PC-3 (cell line): Measurements from ENCODE around the gene TCF12. TPM values are rescaled to one million over a fixed set of nuclear protein-coding genes. Genes with fewer than 3 reads are reported as not detected.

Experiments
- ATAC-seq: fragments of 200-7000 bp; cut with Tn5 transposase; 2 replicates; pipeline ENCODE4 v1.9.1; 2020; ENCODE audit warnings: mild to moderate bottlenecking, moderate library complexity
- BruUV-seq: library from RNA; stranded (reverse); fragments of 400-500 nt; replicated peaks from 2 replicates; lab custom pipeline; 2021; lab: Mats Ljungman, UMichigan
- CTCF ChIA-PET: fragments of 300-600 bp; sonication (Branson Sonifier 250); formaldehyde crosslinking; loops from one replicate; lab custom pipeline; 2022; ENCODE audit warnings: antibody characterized with exemption; lab: Charles Lee
- POLR2A ChIA-PET: fragments of 300-600 bp; sonication (Branson Sonifier 250); formaldehyde crosslinking; loops from one replicate; lab custom pipeline; 2022; ENCODE audit warnings: antibody characterized with exemption; ENCODE audit not compliant: unreplicated experiment; lab: Charles Lee
- DNase-seq: peaks from one replicate; pipeline ENCODE4 v3.0.0-alpha.2; 2015
- H2AFZ ChIP-seq: fragments of 300-600 bp; sonication (generic); 2 replicates; pipeline ENCODE4 v1.6.0; 2016; ENCODE audit warnings: antibody characterized with exemption, low read length
- H3F3A ChIP-seq: fragments of 300-600 bp; sonication (generic); one replicate; pipeline ENCODE4 v1.6.0; 2017; ENCODE audit warnings: antibody characterized with exemption, low read length, control low read depth, mild to moderate bottlenecking; ENCODE audit not compliant: unreplicated experiment
- H3K27ac ChIP-seq: fragments of 300-600 bp; sonication (generic); 2 replicates; pipeline ENCODE4 v1.5.1; 2016; ENCODE audit warnings: mild to moderate bottlenecking, low read length
- H3K27me3 ChIP-seq: fragments of 300-600 bp; sonication (generic); 2 replicates; pipeline ENCODE4 v1.6.1; 2016; ENCODE audit warnings: low read length, mixed read lengths
- H3K36me3 ChIP-seq: fragments of 300-600 bp; sonication (generic); 2 replicates; pipeline ENCODE4 v1.6.1; 2016; ENCODE audit warnings: low read depth, mixed run types, low read length, mixed read lengths
- H3K4me1 ChIP-seq: fragments of 300-600 bp; sonication (generic); 2 replicates; pipeline ENCODE4 v1.5.1; 2016; ENCODE audit warnings: low read length; ENCODE audit not compliant: insufficient read depth
- H3K4me2 ChIP-seq: fragments of 300-600 bp; sonication (generic); 2 replicates; pipeline ENCODE4 v1.6.0; 2016; ENCODE audit warnings: low read length
- H3K4me3 ChIP-seq: fragments of 300-600 bp; sonication (generic); 2 replicates; pipeline ENCODE4 v1.5.1; 2016; ENCODE audit warnings: mild to moderate bottlenecking, low read length, mixed read lengths
- H3K79me2 ChIP-seq: fragments of 300-600 bp; sonication (generic); 2 replicates; pipeline ENCODE4 v1.6.1; 2017; ENCODE audit warnings: low read length, mixed read lengths
- H3K9ac ChIP-seq: fragments of 300-600 bp; sonication (generic); 2 replicates; pipeline ENCODE4 v1.6.0; 2016; ENCODE audit warnings: mild to moderate bottlenecking, low read length
- H3K9me2 ChIP-seq: fragments of 300-600 bp; sonication (generic); replicated peaks from 2 replicates; pipeline ENCODE4 v1.6.1; 2016; ENCODE audit warnings: mixed run types, low read length, mixed read lengths
- H3K9me3 ChIP-seq: fragments of 300-600 bp; sonication (generic); 2 replicates; pipeline ENCODE4 v1.6.1; 2016; ENCODE audit warnings: low read length, mixed read lengths
- H4K20me1 ChIP-seq: fragments of 300-600 bp; sonication (generic); 2 replicates; pipeline ENCODE4 v1.6.1; 2016; ENCODE audit warnings: low read length, mixed read lengths
- EZH2 ChIP-seq: fragments of 300-600 bp; sonication (generic); IDR thresholded peaks from one replicate; pipeline ENCODE4 v1.6.1; 2017; ENCODE audit warnings: antibody characterized with exemption, mild to moderate bottlenecking, low read length; ENCODE audit not compliant: unreplicated experiment
- EZH2phosphoT487 ChIP-seq: fragments of 300-600 bp; sonication (generic); IDR thresholded peaks from 2 replicates; pipeline ENCODE4 v1.6.1; 2018; ENCODE audit warnings: mild to moderate bottlenecking, antibody characterized with exemption, low read length, borderline replicate concordance
- intact Hi-C: fragments of 100-400 bp; cut with micrococcal nuclease; formaldehyde crosslinking; loops from 2 replicates; pipeline ENCODE4 v1.9.0; 2023
- total RNA-seq: library from RNA; depleted of rRNA; stranded (reverse); fragments of >200 nt; gene quantifications from 2 replicates; pipeline ENCODE4 v1.2.3, GENCODE V29; 2014
- TF ChIP-seq, protein P1 (sequence below): fragments of 300-600 bp; sonication (generic); conservative IDR thresholded peaks from 2 replicates; pipeline ENCODE4 v1.5.1; 2017; ENCODE audit warnings: antibody characterized with exemption, low read depth, mild to moderate bottlenecking, low read length

The TCF12 gene
- total RNA-seq, 1 experiment from 2014 or later, result 103 TPM

DNA sequence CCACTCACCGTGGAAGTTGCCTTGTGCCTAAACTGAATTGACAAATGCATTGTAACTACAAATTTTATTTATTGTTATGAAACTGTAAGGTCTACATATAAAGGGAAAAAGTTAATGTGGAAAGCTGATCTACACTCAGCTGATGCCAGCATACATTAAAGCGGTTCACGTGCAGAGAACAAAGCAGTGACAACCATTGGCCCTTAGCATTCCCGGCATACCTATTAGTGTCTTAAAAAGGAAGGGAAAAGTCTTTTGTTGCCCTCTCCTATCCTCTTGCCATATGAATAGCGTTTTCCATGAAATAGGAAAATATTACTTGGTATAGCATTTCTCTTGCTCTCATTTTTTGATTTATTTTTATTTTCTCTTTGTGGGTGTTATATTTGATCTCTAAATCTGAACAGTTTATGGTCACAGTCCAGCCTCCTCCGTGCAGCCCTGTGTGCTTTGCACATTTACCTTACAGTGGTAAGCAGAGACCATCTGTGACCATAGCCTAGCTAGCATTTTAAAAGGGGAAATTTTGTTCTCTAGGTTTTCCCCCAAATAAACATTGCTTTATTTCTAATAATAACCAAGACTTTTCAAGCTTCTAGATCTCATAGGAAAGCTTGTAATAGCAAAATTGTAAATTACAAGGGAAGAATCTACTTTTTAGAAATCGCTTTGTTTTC is 368.1 kb downstream of the TCF12 start:
- H3K9me2 ChIP-seq, result no peaks in the 10 kb centered on the region
- no peak overlapping the region for H2AFZ ChIP-seq
- no peak overlapping the region for H3K4me3 ChIP-seq
- no peak for ATAC-seq
- H3K4me2 ChIP-seq, result no peak overlapping the region
- H3F3A ChIP-seq, result no peaks in the 10 kb centered on the region
- no peak for DNase-seq
- ChIA-PET POLR2A (no interaction called here), CTCF (no interaction called here)
- no peaks in the 10 kb centered on the region for H3K9me3 ChIP-seq
- H3K27ac ChIP-seq, result no peak overlapping the region
- no TSS peak for BruUV-seq
- H3K9ac ChIP-seq, result no peak overlapping the region
- H3K4me1 ChIP-seq, result no peaks in the 10 kb centered on the region
- no peaks in the 10 kb centered on the region for H4K20me1 ChIP-seq
- no peak for TF ChIP-seq EZH2
- no peaks in the 10 kb centered on the region for H3K79me2 ChIP-seq
- intact Hi-C loops, result no loop called here
- no peaks in the 10 kb centered on the region for H3K36me3 ChIP-seq
- H3K27me3 ChIP-seq, result no peaks in the 10 kb centered on the region

DNA sequence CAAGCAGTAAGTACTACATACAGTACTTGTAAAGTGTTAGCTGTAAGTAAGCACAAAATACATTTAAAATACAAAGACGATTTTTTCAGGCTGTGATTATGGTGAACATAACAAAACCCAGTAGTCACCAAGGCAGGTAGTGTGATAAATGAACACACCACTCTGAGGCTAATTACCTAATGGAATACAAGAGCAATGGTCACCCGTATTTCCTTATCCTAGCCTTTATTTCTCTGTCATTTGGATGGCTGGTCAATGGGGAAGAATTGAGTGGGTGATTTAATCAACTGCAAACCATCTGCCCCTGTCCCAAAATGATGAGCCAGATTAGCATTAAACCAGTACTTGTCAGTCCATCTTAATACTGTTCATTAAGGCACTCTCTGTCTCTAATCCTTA is 368.7 kb downstream of the TCF12 start:
- Histone ChIP-seq H3K27me3 (no peaks in the 10 kb centered on the region), H4K20me1 (no peaks in the 10 kb centered on the region), H3K4me1 (no peaks in the 10 kb centered on the region), H3K9ac (no peak overlapping the region), H3K9me3 (no peaks in the 10 kb centered on the region), H3K4me2 (no peak overlapping the region), H3K9me2 (no peaks in the 10 kb centered on the region), H3K79me2 (no peaks in the 10 kb centered on the region), H2AFZ (no peak overlapping the region), H3K36me3 (no peaks in the 10 kb centered on the region), H3K27ac (no peak overlapping the region), H3F3A (no peaks in the 10 kb centered on the region), H3K4me3 (no peak overlapping the region)
- TF ChIP-seq, protein P1, sequence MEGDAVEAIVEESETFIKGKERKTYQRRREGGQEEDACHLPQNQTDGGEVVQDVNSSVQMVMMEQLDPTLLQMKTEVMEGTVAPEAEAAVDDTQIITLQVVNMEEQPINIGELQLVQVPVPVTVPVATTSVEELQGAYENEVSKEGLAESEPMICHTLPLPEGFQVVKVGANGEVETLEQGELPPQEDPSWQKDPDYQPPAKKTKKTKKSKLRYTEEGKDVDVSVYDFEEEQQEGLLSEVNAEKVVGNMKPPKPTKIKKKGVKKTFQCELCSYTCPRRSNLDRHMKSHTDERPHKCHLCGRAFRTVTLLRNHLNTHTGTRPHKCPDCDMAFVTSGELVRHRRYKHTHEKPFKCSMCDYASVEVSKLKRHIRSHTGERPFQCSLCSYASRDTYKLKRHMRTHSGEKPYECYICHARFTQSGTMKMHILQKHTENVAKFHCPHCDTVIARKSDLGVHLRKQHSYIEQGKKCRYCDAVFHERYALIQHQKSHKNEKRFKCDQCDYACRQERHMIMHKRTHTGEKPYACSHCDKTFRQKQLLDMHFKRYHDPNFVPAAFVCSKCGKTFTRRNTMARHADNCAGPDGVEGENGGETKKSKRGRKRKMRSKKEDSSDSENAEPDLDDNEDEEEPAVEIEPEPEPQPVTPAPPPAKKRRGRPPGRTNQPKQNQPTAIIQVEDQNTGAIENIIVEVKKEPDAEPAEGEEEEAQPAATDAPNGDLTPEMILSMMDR, result no peak
- no peak for TF ChIP-seq EZH2
- TF ChIP-seq EZH2phosphoT487, result no peak
- ChIA-PET POLR2A (no interaction called here), CTCF (no interaction called here)
- ATAC-seq (no peak), DNase-seq (no peak)
- BruUV-seq, result no TSS peak
- intact Hi-C loops, result no loop called here

DNA sequence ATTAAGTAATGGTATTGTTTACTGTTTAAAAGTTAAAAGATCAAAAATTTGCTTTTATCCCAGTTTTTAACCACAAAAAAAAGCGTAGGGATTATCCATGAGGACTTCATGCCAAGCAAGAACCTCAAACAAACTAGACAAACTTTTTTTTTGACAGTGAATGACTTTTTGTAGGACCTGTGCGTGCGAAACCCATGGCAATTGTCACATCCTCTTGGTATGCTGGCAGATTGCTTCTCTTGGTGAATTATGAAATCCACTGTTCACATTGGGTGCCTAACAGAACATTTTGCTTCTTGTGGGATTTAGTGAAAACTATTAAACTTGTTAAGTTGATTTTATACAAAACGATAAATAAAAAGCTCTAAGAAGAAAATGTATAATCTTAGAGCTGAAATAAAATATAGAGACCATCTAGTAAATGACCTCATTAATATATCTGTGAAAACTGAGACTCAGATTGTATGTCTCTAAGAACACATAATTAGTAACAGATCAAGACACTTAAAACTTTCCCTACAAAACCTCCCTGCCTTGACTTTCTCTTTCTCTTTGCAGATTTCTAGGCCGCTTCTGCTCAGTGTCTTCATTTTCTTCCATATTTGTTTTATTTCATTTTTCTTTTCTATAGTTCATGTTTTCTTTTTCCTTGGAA is 370.6 kb downstream of the TCF12 start:
- ATAC-seq, result no peak

More for the DNA sequence above, 370.6 kb downstream of the TCF12 start:
- Histone ChIP-seq H3K9me3 (no peaks in the 10 kb centered on the region), H3K9ac (no peak overlapping the region), H3K36me3 (no peaks in the 10 kb centered on the region), H3K27ac (no peak overlapping the region), H3K79me2 (no peaks in the 10 kb centered on the region), H3K4me2 (no peak overlapping the region), H3K9me2 (no peaks in the 10 kb centered on the region), H3K4me3 (no peak overlapping the region), H2AFZ (no peak overlapping the region), H3F3A (no peaks in the 10 kb centered on the region), H3K27me3 (no peaks in the 10 kb centered on the region), H3K4me1 (no peaks in the 10 kb centered on the region), H4K20me1 (no peaks in the 10 kb centered on the region)
- CTCF ChIA-PET, result no interaction called here
- POLR2A ChIA-PET, result no interaction called here
- intact Hi-C loops, result no loop called here
- no TSS peak for BruUV-seq
- DNase-seq, result no peak
- TF ChIP-seq EZH2phosphoT487, result no peak
- no peak for TF ChIP-seq EZH2
- TF ChIP-seq, protein P1, result no peak
